Loucy (cell line): ENCODE results near the gene C1QTNF9B.

Source experiments
- CTCF ChIP-seq: fragments of 200-600 bp; sonication (generic); conservative IDR thresholded peaks from 2 replicates; pipeline ENCODE4 v1.5.1; 2014; ENCODE audit warnings: mild to moderate bottlenecking, antibody characterized with exemption, low read length
- EZH2phosphoT487 ChIP-seq: fragments of 200-600 bp; IDR thresholded peaks from 2 replicates; pipeline ENCODE4 v1.6.1; 2018; ENCODE audit warnings: antibody characterized with exemption, mild to moderate bottlenecking, moderate library complexity, borderline replicate concordance

GRCh38 chr13:23946900-23947299 lies 49.6 kb upstream of the C1QTNF9B start:
- TF ChIP-seq CTCF (no peak), EZH2phosphoT487 (no peak)
